ENCODE data around the gene MTHFSD.
A peak's percentile ranks its signal among the peaks of the same experiment; 100 is the strongest.

MTHFSD gene

GRCh38 chr16:86531641-86532525 is 23.2 kb downstream of the MTHFSD start:
- H3K4me1 Mint-ChIP-seq = peaks cover 4% of the 10 kb centered on the region
- TF ChIP-seq CTCF (IDR thresholded peaks at IDR 0.05; ENCODE audit: unreplicated experiment in 3 of 3) = no peak
- H3K27me3 Mint-ChIP-seq (ENCODE audit: low read depth) = peaks cover 88% of the 10 kb centered on the region
- H3K9me3 Mint-ChIP-seq = no peaks in the 10 kb centered on the region
- H3K36me3 Mint-ChIP-seq (ENCODE audit: low read depth) = no peaks in the 10 kb centered on the region
- H3K27ac Mint-ChIP-seq = no peak overlapping the region
- H3K4me3 Mint-ChIP-seq = no peak overlapping the region

DNA sequence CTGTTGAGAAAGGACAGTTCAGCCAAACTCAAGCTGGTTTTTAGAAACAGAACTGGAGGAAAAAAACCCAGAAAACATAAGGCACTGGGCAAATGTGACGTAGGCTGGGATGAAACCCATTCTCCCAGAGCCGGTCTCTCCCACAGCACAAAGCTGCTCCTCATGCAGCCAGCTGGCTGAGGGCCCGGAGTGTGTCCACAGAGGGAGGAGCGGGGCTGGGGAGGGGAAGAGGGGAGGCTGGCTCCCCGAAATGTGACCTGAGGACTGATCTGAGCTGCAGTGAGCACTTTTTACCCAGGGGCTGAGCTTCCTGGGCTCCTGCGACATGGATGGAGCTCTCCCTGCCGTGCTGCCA is 23.9 kb downstream of the MTHFSD start:
- Mint-ChIP-seq H3K4me3 (no peak overlapping the region), H3K27me3 (ENCODE audit: low read depth) (peaks cover 88% of the 10 kb centered on the region), H3K9me3 (no peaks in the 10 kb centered on the region), H3K36me3 (ENCODE audit: low read depth) (no peaks in the 10 kb centered on the region), H3K27ac (no peak overlapping the region), H3K4me1 (peaks cover 4% of the 10 kb centered on the region)
- no peak for TF ChIP-seq CTCF (IDR thresholded peaks at IDR 0.05; ENCODE audit: unreplicated experiment in 3 of 3)

DNA sequence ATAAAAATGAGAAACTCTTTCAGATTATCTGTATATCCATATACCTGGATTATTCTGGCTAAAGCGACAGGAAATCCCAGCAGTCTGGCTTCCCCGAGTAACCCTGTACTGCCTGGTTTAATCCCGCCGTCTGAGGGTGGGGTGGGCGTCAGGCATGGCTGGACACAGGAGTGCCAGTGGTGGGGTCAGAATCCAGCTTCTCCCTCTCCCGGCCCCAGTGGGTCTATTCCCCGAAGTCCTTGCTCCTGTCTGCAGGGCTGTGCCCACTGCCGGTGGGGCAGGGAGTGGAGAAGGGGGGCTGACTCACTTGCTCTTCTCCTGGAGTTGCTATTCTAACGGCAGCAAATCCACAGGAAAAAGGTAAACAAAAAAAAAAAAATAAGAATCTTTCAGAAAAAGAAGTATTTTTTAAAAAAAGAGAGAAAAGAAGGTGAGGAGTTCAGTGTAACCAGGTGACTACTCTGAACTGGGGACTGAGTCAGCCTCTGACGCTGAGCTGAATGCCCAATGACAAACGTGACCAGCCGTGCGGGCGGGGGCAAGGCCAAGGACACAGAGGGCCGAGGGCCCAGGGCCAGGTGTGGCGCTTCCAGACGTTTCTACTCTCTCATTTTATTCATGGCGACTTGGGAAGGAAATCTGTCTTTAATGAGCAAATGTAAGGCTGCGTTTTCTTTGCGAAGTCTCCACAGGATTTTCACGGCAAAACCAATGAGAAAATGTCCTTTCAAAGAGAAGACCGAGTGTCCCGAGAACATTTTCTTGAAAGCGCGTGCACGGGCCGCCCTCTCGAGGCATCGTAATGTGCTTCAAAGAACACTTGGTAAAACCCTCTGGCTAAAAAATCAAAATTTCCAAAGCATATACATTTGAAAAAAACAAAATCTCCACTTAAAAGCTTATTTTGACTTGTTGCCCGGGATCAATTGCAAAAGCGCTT is 24.5 kb downstream of the MTHFSD start:
- no peaks in the 10 kb centered on the region for H3K36me3 Mint-ChIP-seq (ENCODE audit: low read depth)
- peaks cover 4% of the 10 kb centered on the region for H3K4me1 Mint-ChIP-seq
- H3K27me3 Mint-ChIP-seq (ENCODE audit: low read depth) = peaks cover 89% of the 10 kb centered on the region
- H3K9me3 Mint-ChIP-seq = no peaks in the 10 kb centered on the region
- no peak overlapping the region for H3K27ac Mint-ChIP-seq
- TF ChIP-seq CTCF (IDR thresholded peaks at IDR 0.05; ENCODE audit: unreplicated experiment in 3 of 3) = no peak
- no peak overlapping the region for H3K4me3 Mint-ChIP-seq

DNA sequence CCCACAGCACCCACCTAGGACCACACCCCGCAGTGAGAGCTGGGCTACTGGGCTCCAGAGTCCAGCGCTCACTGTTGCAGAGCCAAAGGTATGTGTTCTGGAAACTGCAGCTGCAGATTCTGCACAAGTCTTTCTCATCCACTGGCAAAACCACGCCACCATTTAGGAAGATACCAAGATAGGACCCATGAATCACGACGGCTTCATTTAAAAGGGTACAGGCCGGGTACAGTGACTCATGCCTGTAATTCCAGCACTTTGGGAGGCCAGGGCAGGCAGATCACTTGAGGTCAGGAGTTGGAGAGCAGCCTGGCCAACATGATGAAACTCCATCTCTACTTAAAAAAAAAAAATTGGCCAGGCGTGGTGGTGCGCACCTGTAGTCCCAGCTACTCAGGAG is 25.9 kb downstream of the MTHFSD start:
- peaks cover 4% of the 10 kb centered on the region for H3K4me1 Mint-ChIP-seq
- no peaks in the 10 kb centered on the region for H3K9me3 Mint-ChIP-seq
- H3K27me3 Mint-ChIP-seq (ENCODE audit: low read depth) = peaks cover 88% of the 10 kb centered on the region
- no peak for TF ChIP-seq CTCF (IDR thresholded peaks at IDR 0.05; ENCODE audit: unreplicated experiment in 3 of 3)
- H3K36me3 Mint-ChIP-seq (ENCODE audit: low read depth) = no peaks in the 10 kb centered on the region
- H3K4me3 Mint-ChIP-seq = no peak overlapping the region
- no peak overlapping the region for H3K27ac Mint-ChIP-seq

DNA sequence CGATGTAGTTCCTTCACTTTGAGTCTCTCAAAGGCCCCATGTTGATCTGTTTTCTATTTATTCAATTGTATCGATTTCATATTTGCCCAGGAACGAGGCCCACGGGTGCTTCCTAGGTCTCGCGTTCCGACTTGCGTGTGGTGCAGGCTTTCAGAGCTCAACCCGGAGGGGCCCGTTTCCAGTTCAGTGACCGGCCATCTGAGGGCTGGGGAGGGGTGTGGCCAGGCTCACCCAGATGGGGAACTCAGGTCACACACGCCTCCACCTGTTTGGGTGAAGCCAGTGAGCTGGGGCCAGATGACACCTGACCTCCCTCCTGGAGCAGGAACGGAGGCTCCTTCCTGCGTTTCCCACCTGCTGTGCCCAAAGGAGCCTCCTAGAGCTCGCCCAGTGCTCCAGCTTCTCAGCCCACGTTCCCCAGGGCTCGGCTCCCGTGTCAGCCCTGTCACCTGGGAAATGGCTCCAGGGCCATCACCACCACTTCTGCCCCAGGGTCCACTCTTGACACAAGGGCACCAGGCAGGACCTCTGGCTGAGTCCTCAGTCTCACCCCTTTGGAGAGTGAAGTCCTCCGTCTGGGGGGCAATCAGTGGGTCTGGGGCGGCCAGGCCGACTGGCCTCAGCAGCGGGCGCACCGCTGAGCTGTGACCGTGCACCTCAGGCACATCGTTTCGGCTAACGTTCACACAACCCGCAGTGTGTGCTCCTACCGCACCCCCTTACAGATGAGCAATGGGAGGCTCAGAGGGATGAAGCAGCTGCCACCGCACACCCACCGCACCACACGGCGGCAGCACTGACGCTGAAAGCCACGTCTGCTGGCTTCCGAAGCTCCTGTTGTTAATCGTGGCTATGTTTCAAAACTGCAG is 26.7 kb downstream of the MTHFSD start:
- Mint-ChIP-seq H3K9me3 (no peaks in the 10 kb centered on the region), H3K4me1 (peaks cover 4% of the 10 kb centered on the region), H3K4me3 (no peak overlapping the region), H3K36me3 (ENCODE audit: low read depth) (no peaks in the 10 kb centered on the region), H3K27ac (no peak overlapping the region), H3K27me3 (ENCODE audit: low read depth) (peaks cover 88% of the 10 kb centered on the region)
- TF ChIP-seq CTCF (IDR thresholded peaks at IDR 0.05; ENCODE audit: unreplicated experiment in 3 of 3) = peak in 1 of 3 experiments; percentile 37

All from nephron (organoid).